HG03565 (cell line): ENCODE results near the gene VAV2.
"Not testable (repeated sequence)": the region's sequence is repeated elsewhere in the genome, so short reads cannot be mapped to it uniquely, and the experiment has no call there.

ENCODE experiments used
- ATAC-seq: cut with Tn5 transposase; IDR thresholded peaks from one replicate; pipeline ENCODE4 v1.9.1; 2021; ENCODE audit warnings: mild to moderate bottlenecking, moderate library complexity; ENCODE audit not compliant: unreplicated experiment

Gene VAV2

DNA sequence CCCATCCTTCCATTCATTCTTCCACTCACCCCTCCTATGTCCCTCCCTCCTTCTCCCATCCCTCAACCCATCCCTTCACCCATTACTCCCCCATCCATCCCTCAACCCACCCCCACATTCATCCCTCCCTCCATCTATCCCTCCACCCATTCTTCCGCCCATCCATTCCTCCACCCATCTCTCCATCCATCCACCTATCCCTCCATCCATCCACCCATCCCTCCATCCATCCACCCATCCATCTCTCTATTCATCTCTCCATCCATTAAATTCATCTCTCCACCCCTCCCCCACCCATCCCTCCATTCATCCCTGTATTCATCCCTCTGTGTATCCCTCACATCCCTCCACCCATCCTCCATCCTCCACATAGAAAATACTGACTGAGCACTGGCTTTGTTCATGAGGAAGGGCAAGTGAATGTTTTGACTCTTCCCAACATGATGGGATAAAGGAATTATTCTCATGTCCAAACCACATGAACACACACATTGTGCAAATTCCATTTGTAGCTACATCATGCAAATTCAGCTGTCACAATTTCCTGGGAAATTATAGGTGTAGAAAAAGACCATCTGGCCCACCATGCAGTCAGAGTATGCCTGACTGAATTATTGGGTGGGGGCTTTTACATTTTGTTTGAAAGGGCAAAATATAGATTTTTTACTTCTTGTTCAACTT lies 6.9 kb upstream of the VAV2 start:
- no peak for ATAC-seq

GRCh38 chr9:133997584-133997983 lies 5.5 kb upstream of the VAV2 start:
- ATAC-seq = no peak

DNA sequence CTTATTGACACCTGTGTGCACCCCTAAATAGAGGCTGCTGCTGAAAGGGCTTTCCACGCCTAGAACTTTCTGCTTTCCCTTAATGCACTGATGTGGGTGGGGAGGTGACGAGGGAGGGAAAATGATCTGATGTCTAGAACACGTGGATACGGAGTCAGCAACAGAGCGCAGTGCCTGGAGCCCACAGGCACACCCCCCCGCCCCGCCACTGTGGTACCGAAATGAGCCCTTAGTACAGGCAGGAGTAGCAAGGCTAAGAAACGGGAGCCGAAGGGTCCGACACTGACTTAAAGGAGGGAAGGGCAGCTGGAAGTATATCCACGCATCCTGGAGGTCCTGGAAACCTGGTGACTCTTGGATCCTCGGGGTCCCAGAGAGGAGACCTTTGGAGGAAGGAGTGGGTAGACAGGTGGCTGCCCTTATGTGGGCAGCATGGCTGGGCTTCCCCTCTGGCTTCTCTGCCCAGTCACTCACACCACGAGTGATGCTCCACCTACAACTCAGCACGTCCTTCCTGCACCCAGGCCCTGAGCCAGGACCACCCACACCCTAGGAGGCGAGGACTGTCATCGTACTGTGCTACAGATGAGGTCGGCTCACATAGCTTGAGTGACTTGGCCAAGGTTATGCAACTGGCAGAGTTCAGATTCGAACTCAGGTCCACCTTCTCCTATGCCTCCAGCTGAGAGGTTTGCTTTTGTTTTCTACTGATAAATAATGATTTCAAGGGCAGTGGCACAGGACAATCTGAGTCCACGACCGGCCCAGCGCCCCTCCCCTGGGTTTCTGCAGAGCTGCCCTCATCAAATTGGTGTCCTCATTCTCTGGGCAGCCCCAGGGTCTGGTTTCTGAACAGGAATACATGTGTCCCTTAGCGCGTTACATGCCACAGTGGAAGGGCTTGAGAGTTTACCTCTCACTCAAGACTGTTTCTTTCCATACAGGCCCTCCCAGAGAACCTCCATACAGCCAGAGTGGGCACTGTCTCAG lies 4.7 kb upstream of the VAV2 start:
- ATAC-seq = no peak

GRCh38 chr9:133995012-133995896 lies 3.1 kb upstream of the VAV2 start:
- no peak for ATAC-seq

- ATAC-seq = no peak
These were observed 2.4 kb upstream of the VAV2 start for GRCh38 chr9:133994353-133995011.

- ATAC-seq = no peak
These were observed 1.6 kb upstream of the VAV2 start for GRCh38 chr9:133993635-133994253.

- ATAC-seq = peak; percentile 19
These were observed 883 bp upstream of the VAV2 start for GRCh38 chr9:133992780-133993634.

DNA sequence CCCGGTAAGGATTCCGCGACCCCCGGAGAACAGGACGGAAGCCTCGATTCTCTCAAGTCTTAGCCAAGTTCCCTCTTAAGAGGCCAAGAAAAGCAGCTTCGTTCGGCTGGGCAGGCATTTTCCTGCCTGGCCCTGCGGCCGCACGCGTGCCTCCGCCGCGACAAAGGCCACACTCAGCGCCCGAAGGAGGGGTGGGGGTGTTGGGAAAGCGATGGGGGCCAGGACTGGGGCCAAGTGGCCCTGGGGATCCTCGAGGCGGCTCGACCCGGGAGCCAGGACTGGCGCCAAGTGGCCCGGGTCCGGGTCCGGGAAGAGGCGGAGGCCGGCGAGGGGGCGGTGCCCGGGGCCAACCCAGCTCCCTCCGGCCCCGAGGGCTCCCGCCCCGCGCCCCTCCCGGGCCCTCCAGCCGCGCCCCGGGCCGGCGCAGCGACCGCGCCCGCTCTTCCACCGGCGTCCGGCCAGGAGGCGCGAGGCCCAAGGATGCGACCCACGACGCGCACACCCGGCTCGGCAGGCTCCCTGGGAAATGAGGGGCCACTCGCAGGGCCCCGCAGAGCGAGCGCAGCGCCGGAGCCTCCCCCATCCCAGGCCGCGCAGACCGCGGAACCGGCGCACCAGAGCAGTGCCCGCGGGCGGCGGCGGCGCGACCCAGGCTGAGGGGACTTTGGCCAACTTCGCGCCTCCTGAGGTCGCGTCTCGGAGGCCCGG lies 756 bp downstream of the VAV2 start:
- ATAC-seq = peak; percentile 5

- no peak for ATAC-seq
These were observed 1.5 kb downstream of the VAV2 start for GRCh38 chr9:133990366-133991213.

DNA sequence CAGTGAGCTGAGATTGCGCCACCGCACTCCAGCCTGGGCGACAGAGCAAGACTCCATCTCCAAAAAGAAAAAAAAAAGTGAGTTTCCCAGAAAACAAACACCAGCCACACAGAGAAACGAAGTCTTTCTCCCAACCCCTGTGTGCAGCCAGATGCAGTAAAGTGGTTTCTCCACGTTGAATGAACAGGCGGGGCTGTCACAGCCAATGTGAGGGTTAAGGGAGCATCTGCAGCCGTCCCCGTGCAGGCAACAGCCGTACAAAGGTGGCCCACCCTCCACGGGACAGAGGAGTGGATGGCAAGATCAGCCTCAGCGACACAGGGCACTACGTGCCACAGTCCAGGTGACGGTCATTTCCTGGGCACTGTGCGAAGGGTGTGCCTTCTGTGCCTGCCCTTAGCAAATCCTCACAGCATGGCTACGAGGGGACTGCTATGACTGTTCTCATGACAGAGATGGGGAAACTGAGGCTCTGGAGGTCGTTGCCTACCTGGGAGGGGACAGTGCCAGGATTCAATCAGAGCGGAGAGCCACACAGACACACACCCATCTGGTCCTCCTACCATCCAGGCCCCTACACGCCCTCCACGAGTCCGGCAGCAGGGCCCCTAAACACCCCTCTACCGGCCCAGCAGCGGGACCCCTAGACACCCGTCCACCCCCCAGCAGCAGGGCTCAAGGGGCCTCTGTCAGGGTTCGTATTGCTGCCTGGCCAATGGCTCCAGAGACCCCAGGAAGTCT lies 2.3 kb downstream of the VAV2 start:
- no peak for ATAC-seq

DNA sequence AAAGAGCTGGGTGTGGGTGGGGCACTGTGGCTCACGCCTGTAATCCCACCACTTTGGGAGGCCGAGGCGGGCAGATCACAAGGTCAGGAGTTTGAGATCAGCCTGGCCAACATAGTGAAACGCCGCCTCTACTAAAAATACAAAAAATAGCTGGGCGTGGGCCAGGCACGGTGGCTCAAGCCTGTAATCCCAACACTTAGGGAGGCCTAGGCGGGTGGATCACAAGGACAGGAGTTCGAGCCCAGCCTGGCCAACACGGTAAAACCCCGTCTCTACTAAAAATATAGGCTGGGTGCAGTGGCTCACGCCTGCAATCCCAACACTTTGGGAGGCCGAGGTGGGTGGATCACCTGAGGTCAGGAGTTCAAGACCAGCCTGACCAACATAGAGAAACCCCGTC lies 3.4 kb downstream of the VAV2 start:
- ATAC-seq = not testable (repeated sequence)

- no peak for ATAC-seq
These were observed 4.0 kb downstream of the VAV2 start for GRCh38 chr9:133987946-133988665.

GRCh38 chr9:133987446-133987788 lies 4.7 kb downstream of the VAV2 start:
- ATAC-seq = no peak

GRCh38 chr9:133986774-133987445 lies 5.2 kb downstream of the VAV2 start:
- ATAC-seq = no peak

GRCh38 chr9:133986061-133986460 lies 6.1 kb downstream of the VAV2 start:
- no peak for ATAC-seq
